NCI-H345 treated with DMSO at 0.1 percent for 48 hours (cell line): ENCODE results near the gene RALGDS.

Source experiments
- DNase-seq: peaks from one replicate; lab custom pipeline; 2025; ENCODE audit not compliant: unreplicated experiment; lab: John Stamatoyannopoulos, UW

RALGDS gene

DNA sequence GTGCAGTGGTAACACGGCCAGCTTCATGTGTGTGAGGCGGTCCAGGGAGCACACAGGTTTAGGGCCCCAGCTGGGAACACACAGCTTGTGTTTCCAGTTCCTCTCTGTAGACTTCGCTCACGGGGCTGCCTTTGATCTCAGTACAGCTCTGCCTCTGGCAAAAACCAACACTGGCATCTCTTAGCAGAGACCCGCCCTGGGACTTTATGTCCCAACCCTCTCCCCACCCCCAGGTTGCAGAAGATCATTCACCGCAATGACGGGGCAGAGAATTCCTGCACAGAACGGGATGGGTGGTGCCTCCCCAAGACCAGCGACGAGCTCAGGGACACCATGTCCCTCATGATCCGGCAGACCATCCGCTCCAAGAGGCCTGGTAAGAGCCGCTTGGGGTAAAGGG is 64.5 kb downstream of the RALGDS start:
- no peak for DNase-seq

DNA sequence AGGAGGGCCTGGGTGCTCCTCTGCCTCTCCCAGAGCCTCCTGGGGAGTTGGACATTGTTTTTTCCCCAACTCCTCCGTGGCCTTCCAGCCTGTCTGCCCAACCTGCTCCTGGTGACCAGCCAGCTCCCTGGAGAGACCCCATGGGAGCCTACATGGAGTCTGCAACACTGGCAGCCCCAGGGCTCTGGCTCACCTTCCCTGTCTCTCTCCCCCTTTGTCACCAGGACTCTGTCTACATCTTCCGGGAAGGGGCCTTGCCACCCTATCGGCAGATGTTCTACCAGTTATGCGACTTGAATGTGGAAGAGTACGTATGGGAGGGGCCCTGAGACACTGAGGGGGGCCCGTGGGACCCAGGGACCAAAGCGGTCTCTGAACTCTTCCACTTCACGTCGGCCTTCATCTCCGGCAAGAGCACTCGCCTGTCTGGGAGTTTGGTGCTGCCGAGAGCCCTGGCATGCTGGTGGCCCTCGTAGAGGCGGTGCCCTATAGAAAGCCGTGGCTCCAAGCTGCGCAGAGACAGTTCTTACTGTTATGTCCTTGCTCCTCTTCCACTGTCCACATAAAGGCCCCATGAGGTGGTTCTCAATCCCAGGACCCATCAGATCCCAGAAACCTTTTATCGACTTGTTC is 65.1 kb downstream of the RALGDS start:
- no peak for DNase-seq

DNA sequence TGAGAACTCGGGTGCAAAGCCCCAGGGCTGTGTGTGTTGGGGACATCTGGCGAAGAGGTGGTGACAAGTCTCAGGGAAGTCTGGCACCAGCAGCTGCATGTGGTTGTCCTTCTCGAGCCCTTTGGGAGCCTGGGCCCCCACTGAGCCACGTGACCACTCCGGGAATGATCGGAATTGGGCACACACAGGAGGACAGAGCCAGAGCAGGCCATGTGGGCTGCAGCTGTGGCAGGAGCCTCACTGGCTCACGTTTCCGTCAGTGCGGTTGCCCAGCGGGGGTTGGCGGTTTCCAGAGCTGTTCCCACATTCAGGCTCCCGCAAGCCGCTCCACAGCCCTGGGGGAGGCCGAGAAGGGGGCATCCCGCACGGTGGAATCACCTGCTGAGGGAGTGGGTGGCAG is 66.1 kb downstream of the RALGDS start:
- DNase-seq = no peak

DNA sequence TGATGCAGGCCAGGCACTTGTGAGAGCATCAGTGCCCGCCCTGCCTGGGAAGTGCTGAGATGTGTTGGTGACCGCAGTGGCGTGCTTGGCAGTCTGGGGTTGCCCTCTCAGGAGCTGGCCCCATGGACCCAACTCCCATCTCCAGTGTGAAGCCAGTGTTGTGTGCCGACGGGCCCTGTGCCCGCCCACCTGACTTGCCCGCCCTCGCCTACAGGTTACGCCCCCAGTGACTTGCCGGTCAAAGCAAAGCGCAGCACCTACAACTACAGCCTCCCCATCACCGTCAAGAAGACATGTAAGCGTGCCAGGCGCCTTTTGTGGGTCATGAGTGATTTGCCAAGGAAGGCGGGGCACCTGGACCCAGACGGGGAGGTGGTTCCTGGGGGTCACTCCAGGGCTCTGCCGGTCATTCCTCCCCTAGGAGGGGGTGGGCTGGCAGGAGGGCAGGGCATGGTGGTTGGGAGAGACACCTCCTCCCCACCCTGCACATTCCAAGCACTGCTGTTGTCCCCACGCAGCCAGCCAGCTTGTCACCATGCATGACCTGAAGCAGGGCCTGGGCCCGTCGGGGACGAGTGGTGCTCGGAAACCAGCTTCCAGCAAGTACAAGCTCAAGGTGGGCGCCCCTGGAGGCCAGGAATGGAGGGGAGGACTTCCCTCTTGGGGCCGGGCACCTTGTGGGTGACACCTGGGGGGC is 66.7 kb downstream of the RALGDS start:
- DNase-seq = no peak

DNA sequence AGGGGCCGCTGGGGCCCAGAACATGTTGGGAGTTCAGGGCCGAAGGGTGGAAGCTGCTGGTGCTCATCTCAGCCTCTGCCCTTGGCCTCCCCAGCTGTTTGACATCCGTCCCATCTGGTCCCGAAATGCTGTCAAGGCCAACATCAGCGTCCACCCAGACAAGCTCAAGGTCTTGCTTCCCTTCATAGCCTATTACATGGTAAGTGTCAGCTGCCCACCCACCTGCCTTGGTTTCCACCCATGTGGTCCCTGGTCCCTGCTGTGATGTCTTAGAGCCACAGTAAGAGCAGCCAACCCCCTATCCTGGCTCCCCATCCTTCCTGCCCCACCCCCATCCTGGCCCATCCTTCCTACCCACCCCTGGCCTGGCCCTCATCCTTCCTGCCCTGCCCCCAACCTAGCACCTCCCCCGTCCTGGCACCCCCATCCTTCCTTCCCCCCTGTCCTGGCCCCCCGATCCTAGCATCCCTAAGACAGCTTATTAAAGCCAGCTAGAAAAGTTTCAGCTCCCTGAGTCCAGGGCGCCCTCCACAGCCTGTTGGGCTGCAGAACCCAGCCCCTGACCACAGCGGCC is 69.0 kb downstream of the RALGDS start:
- no peak for DNase-seq

DNA sequence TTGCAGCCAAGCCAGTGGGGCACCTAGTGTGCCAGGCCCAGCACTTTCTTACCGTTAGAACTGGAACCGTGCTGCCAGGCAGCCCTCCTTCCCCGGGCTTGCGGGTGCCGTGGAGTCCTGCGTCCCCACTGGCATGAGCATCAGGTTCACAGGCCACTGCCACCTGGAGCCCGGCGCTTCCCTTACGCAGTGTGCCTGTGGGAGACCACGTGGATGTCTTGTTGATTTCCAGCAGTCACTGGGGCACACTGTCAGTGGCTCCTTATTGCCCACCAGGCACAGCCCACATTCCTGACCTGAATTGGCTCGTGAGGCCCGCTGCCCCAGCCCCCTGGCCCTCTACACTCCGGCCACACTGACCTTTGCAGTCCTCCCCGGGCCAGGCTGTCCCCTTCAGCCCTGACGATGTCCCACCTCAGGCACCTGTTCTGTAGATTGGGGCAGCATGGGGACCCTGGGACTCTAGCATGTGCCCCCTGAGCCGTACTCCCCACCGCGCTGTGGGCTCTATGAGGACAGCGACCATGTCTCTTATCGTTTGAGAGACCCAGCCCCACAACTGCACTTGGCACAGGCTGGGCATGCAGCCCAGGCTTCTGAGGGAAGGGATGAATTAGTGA is 69.6 kb downstream of the RALGDS start:
- no peak for DNase-seq

DNA sequence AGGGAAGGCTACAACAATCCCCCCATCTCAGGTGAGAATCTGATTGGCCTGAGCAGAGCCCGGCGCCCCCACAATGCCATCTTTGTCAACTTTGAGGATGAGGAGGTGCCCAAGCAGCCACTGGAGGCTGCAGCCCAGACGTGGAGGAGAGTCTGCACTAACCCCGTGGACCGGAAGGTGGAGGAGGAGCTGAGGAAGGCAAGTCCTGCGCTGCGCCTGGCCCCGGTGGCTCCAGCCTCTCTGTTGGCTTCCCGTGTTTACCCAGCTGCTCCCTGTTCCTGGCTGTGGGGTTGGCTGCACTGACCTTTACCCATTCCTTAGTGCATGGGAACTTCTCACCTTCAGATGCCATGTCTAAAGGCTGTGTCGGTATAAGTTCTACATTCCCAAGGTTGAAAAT is 70.3 kb downstream of the RALGDS start:
- DNase-seq = no peak

DNA sequence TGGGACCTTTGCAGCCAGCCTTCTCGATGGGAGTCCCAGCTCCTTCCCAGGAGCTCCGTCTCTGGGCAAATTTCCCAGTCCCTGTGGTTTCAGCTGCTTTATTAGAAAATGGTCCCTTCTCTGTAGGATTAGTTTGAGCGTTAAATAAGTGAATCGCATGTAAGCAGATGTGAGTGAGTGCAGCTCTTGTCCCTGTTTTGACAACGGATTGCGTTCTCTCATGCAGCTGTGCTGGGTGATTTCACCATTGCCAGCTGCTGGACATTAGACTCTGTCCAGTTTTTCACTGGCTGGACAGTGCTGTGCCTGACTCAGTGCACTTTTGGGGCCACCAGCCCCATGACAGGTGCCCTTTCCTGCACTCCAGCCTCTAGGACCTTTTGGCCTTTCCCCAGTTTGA is 70.9 kb downstream of the RALGDS start:
- no peak for DNase-seq

DNA sequence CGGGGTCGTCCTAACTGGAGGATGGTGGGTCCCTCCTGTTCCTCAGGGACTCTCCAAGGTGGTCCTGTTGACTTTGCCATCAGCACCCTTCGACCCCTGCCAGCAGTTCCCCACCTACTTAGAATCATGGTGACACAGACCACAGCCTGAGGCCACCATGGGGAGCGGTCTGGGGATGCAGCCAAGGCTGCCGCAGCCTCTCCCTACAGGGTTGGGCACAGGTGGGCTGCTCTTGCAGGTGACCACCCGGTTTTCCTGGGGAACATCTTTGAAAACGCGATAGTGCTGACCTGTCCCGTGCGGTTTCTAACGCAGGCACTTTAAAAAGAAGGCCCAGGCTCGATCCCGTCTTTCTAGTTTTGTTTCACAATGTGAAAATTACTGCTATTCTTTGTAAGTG is 72.0 kb downstream of the RALGDS start:
- no peak for DNase-seq

DNA sequence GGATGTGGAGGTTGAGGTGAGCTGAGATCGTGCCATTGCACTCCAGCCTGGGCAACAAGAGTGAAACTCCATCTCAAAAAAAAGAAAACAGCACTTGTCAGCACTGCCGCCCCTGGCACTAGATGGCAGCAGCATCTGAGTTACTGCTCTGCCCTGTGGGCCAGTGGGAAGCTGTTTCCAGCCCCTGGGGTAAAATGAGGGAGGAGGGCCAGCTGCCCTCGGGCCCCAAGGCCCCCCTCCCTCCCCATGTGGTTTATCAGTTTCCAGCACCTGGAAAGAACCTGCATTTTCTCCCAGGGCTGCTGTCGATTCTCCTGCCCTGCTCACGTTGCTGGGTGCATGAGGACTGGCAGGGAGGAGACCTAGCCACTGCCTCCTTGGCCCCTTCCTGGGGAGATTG is 72.4 kb downstream of the RALGDS start:
- no peak for DNase-seq
